ENCODE measurements around the gene HSD17B2. TPM values are rescaled to one million over a fixed set of nuclear protein-coding genes. Genes with fewer than 3 reads are reported as not detected.

The HSD17B2 gene
- total RNA-seq, 2 donors from 2014 or later = 0.80 to 1.0 TPM

GRCh38 chr16:82111944-82112343 lies 76.9 kb downstream of the HSD17B2 start:
- DNase-seq (ENCODE audit: low spot score) = no peak
- Histone ChIP-seq H3K27me3 (replicated peaks; ENCODE audit: insufficient read depth) (no peaks in the 10 kb centered on the region), H3K36me3 (no peaks in the 10 kb centered on the region), H3K9me3 (no peaks in the 10 kb centered on the region), H3K27ac (no peak overlapping the region), H3K4me1 (replicated peaks) (no peaks in the 10 kb centered on the region), H3K4me3 (no peak overlapping the region)
- TF ChIP-seq, protein P1, sequence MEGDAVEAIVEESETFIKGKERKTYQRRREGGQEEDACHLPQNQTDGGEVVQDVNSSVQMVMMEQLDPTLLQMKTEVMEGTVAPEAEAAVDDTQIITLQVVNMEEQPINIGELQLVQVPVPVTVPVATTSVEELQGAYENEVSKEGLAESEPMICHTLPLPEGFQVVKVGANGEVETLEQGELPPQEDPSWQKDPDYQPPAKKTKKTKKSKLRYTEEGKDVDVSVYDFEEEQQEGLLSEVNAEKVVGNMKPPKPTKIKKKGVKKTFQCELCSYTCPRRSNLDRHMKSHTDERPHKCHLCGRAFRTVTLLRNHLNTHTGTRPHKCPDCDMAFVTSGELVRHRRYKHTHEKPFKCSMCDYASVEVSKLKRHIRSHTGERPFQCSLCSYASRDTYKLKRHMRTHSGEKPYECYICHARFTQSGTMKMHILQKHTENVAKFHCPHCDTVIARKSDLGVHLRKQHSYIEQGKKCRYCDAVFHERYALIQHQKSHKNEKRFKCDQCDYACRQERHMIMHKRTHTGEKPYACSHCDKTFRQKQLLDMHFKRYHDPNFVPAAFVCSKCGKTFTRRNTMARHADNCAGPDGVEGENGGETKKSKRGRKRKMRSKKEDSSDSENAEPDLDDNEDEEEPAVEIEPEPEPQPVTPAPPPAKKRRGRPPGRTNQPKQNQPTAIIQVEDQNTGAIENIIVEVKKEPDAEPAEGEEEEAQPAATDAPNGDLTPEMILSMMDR (IDR thresholded peaks at IDR 0.05) = no peak
- TF ChIP-seq POLR2A (IDR thresholded peaks at IDR 0.05) = no peak
- TF ChIP-seq POLR2AphosphoS5 (IDR thresholded peaks at IDR 0.05) = no peak
- intact Hi-C loops (cut with DNase I) = no loop called here
- WGBS = 73% methylated on average over 2 of the region's 2 CpGs

DNA sequence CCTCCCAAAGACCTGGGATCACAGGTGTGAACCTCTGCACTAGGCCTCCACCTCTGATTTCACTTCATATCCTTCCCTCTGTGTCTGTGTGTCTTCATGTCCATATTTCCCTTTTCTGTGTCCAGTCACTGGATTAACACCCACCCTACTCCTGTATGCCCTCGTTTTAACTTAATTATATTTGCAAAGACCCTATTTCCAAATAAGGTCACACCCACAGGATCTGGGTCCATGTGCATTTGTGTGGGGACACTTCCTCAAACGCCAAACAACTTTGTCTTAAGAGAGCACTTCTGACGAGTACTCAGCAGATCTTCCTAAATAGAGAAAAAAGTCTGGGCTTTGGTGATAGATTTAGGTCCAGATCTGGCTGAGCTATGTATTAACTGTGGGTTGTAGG lies 78.7 kb downstream of the HSD17B2 start:
- TF ChIP-seq, protein P1 (IDR thresholded peaks at IDR 0.05) = no peak
- TF ChIP-seq POLR2AphosphoS5 (IDR thresholded peaks at IDR 0.05) = no peak
- no peak for TF ChIP-seq POLR2A (IDR thresholded peaks at IDR 0.05)
- Histone ChIP-seq H3K4me1 (replicated peaks) (no peaks in the 10 kb centered on the region), H3K27ac (no peak overlapping the region), H3K9me3 (no peaks in the 10 kb centered on the region), H3K4me3 (no peak overlapping the region), H3K27me3 (replicated peaks; ENCODE audit: insufficient read depth) (no peaks in the 10 kb centered on the region), H3K36me3 (no peaks in the 10 kb centered on the region)
- intact Hi-C loops (cut with DNase I) = no loop called here
- no peak for DNase-seq (ENCODE audit: low spot score)
- WGBS = 76% methylated on average over 3 of the region's 3 CpGs

DNA sequence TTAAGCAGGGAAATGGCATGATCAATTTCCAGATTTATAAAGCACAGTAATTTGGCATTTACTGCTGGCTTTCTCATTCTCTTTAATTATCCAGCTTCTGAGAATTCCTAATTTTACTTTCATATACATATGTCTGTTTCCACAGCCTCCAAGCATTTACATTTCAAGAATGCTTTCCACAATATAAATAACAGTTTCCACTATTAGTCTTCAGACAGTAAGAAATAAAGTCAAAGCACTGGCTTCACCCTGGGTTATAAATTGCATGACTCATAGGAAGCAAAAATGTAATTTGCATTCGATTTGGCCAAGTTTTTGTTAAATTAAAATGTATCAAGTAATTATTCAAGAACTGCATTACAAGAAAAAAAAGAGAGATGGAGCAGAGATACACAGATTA lies 81.5 kb downstream of the HSD17B2 start:
- WGBS = 76% methylated on average over 1 of the region's 1 CpG
- no peak for DNase-seq (ENCODE audit: low spot score)
- Histone ChIP-seq H3K9me3 (no peaks in the 10 kb centered on the region), H3K27ac (no peak overlapping the region), H3K4me3 (no peak overlapping the region), H3K36me3 (no peaks in the 10 kb centered on the region), H3K27me3 (replicated peaks; ENCODE audit: insufficient read depth) (no peaks in the 10 kb centered on the region), H3K4me1 (replicated peaks) (no peaks in the 10 kb centered on the region)
- intact Hi-C loops (cut with DNase I) = no loop called here
- TF ChIP-seq, protein P1 (IDR thresholded peaks at IDR 0.05) = no peak
- TF ChIP-seq POLR2A (IDR thresholded peaks at IDR 0.05) (no peak), POLR2AphosphoS5 (IDR thresholded peaks at IDR 0.05) (no peak)

DNA sequence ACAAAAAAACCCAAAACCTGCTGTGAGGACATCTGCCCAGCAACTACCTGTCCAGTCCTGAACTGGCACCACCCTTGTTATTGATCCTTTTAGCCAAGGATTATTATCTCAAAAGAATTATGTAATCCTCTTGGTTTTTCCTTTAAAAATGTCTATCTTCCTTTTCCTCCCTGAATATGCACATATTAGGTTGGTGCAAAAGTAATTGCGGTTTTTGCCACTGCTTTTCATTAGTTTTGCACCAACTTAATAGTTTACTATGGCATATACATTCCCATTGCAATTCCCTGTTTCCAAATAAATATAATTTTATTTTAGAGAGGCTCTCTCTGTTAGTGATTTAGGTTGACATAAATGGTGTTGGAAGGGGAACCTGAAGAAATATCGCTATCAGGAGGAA lies 83.7 kb downstream of the HSD17B2 start:
- Histone ChIP-seq H3K27me3 (replicated peaks; ENCODE audit: insufficient read depth) (no peaks in the 10 kb centered on the region), H3K9me3 (no peaks in the 10 kb centered on the region), H3K36me3 (no peaks in the 10 kb centered on the region), H3K4me3 (no peak overlapping the region), H3K4me1 (replicated peaks) (no peaks in the 10 kb centered on the region), H3K27ac (no peak overlapping the region)
- WGBS = 91% methylated on average over 2 of the region's 2 CpGs
- intact Hi-C loops (cut with DNase I) = no loop called here
- TF ChIP-seq POLR2A (IDR thresholded peaks at IDR 0.05) (no peak), POLR2AphosphoS5 (IDR thresholded peaks at IDR 0.05) (no peak)
- TF ChIP-seq, protein P1 (IDR thresholded peaks at IDR 0.05) = no peak
- no peak for DNase-seq (ENCODE audit: low spot score)

DNA sequence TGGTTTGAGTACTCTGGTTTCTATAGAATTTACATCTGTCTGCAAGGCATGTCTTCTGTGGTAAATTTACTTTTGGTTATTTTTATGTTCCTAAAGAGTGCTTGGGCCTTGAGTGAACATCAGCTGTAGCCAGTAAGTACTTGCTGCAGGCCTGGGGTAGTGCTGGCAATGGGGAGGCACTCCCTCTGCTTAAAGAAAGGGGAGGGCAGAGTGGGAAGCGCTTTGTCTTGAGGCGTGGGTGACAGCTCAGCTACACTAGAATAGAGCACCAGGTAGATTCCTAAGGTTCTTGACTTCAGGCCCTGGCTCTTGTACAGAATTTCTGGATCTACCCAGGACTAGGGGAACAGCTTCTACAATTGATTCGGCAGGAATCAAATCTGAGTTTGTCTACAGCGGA lies 84.4 kb downstream of the HSD17B2 start:
- 74% methylated on average over 4 of the region's 4 CpGs for WGBS
- intact Hi-C loops (cut with DNase I) = no loop called here

More for the DNA sequence above, 84.4 kb downstream of the HSD17B2 start:
- no peak for TF ChIP-seq POLR2A (IDR thresholded peaks at IDR 0.05)
- TF ChIP-seq, protein P1 (IDR thresholded peaks at IDR 0.05) = no peak
- TF ChIP-seq POLR2AphosphoS5 (IDR thresholded peaks at IDR 0.05) = no peak
- no peak overlapping the region for H3K27ac ChIP-seq
- no peaks in the 10 kb centered on the region for H3K9me3 ChIP-seq
- H3K36me3 ChIP-seq = no peaks in the 10 kb centered on the region
- DNase-seq (ENCODE audit: low spot score) = no peak
- H3K27me3 ChIP-seq (replicated peaks; ENCODE audit: insufficient read depth) = no peaks in the 10 kb centered on the region
- no peaks in the 10 kb centered on the region for H3K4me1 ChIP-seq (replicated peaks)
- no peak overlapping the region for H3K4me3 ChIP-seq
